CD1c-positive myeloid dendritic cell (primary cell): ENCODE measurements around the gene NDUFS2.

Experiments
- DNase-seq: peaks from one replicate; pipeline ENCODE4 v3.0.0-alpha.2; 2016; ENCODE audit errors: extremely low spot score

The NDUFS2 gene

GRCh38 chr1:161195171-161195570, 7.0 kb upstream of the NDUFS2 start:
- peak; percentile 85 for DNase-seq

- DNase-seq = no peak
Observed at GRCh38 chr1:161196111-161196510, 6.1 kb upstream of the NDUFS2 start.

GRCh38 chr1:161196521-161197451, 5.4 kb upstream of the NDUFS2 start:
- no peak for DNase-seq

GRCh38 chr1:161197560-161198193, 4.5 kb upstream of the NDUFS2 start:
- no peak for DNase-seq

- DNase-seq = no peak
Observed at GRCh38 chr1:161198194-161198896, 3.8 kb upstream of the NDUFS2 start.

GRCh38 chr1:161198897-161199431, 3.2 kb upstream of the NDUFS2 start, which contains the start of gene ADAMTS4:
Gene ADAMTS4 (minus strand): TSS chr1:161199054. CDS start chr1:161198627, 427 bp downstream.
- DNase-seq = no peak

GRCh38 chr1:161199506-161200139, 2.5 kb upstream of the NDUFS2 start:
- no peak for DNase-seq

- DNase-seq = no peak
Observed at GRCh38 chr1:161200421-161200991, 1.7 kb upstream of the NDUFS2 start.

GRCh38 chr1:161200992-161201835, 953 bp upstream of the NDUFS2 start:
- DNase-seq = peak; percentile 66

GRCh38 chr1:161206411-161207140, 4.4 kb downstream of the NDUFS2 start:
- no peak for DNase-seq

- DNase-seq = no peak
Observed at GRCh38 chr1:161207173-161207572, 5.0 kb downstream of the NDUFS2 start.

- DNase-seq = peak; percentile 85
Observed at GRCh38 chr1:161209790-161210409, 7.7 kb downstream of the NDUFS2 start.

- DNase-seq = peak; percentile 76
Observed at GRCh38 chr1:161214369-161214768, 12.2 kb downstream of the NDUFS2 start.

GRCh38 chr1:161215076-161215475, 12.9 kb downstream of the NDUFS2 start, which contains the start of gene FCER1G:
Gene FCER1G (plus strand): TSS chr1:161215295. CDS start chr1:161215322, 27 bp downstream.
- peak; percentile 77 for DNase-seq

- DNase-seq = peak; percentile 92
Observed at GRCh38 chr1:161216945-161217712, 15.0 kb downstream of the NDUFS2 start.

- no peak for DNase-seq
Observed at GRCh38 chr1:161217831-161218230, 15.7 kb downstream of the NDUFS2 start.

GRCh38 chr1:161218301-161219077, 16.3 kb downstream of the NDUFS2 start:
- no peak for DNase-seq
